T-helper 1 cell treated with Interleukin-12 subunit alpha and Interleukin-12 subunit beta and Interleukin-4 antibody, amounts not matched to agents 30 μg/mL and 1 μg/mL, for 36 hours (primary cell): ENCODE data around the gene TTC12.

ENCODE experiments used
- H3K27ac Mint-ChIP-seq: one replicate; pipeline ENCODE4 v1.8.0; 2021; ENCODE audit warnings: mild to moderate bottlenecking, mixed read lengths
- H3K27me3 Mint-ChIP-seq: one replicate; pipeline ENCODE4 v1.8.0; 2021; ENCODE audit warnings: low read depth, mixed read lengths
- H3K36me3 Mint-ChIP-seq: one replicate; pipeline ENCODE4 v1.8.0; 2021; ENCODE audit warnings: low read depth, mixed read lengths
- H3K4me1 Mint-ChIP-seq: one replicate; pipeline ENCODE4 v1.8.0; 2021; ENCODE audit warnings: low read depth, mixed read lengths
- H3K4me3 Mint-ChIP-seq: one replicate; pipeline ENCODE4 v1.8.0; 2021; ENCODE audit warnings: mild to moderate bottlenecking, moderate library complexity, mixed read lengths
- H3K9me3 Mint-ChIP-seq: one replicate; pipeline ENCODE4 v1.8.0; 2021; ENCODE audit warnings: mixed read lengths

The TTC12 gene

GRCh38 chr11:113314389-113315301 is at the start of gene TTC12:
TSS of gene TTC12 (plus strand) at chr11:113314583. CDS start at chr11:113316258, 1,675 bp downstream.
- peak within 1 kb of the TSS; percentile 74 for H3K4me3 Mint-ChIP-seq
- peaks cover 5% of the 10 kb centered on the region for H3K36me3 Mint-ChIP-seq
- H3K9me3 Mint-ChIP-seq = no peaks in the 10 kb centered on the region
- no peaks in the 10 kb centered on the region for H3K27me3 Mint-ChIP-seq
- peaks cover 12% of the 10 kb centered on the region for H3K4me1 Mint-ChIP-seq
- H3K27ac Mint-ChIP-seq = peak within 1 kb of the TSS; percentile 67

GRCh38 chr11:113265362-113265761 is 49.0 kb upstream of the TTC12 start:
- no peak overlapping the region for H3K27ac Mint-ChIP-seq
- no peaks in the 10 kb centered on the region for H3K36me3 Mint-ChIP-seq
- no peaks in the 10 kb centered on the region for H3K9me3 Mint-ChIP-seq
- H3K4me3 Mint-ChIP-seq = no peak overlapping the region
- H3K4me1 Mint-ChIP-seq = peaks cover 13% of the 10 kb centered on the region
- peaks cover 3% of the 10 kb centered on the region for H3K27me3 Mint-ChIP-seq

DNA sequence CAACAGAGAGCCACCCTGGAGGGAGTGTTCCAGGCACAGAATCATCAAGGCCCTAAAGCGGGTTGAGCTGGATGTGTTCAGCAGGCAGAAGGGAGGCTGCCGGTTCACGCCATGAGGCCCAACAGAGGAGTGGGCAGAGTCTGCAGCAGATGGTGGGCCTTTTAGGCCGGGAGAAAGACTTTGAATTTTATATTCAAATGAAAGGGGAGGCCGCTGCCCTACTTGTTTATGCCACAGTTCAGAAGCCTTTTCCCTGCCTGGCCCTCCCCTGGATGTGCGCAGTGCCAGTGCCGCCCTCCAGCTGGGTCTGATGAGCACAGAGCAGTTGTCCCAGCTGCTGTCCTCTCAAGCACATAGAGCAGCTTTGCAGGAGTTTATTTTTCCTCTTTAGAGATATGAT is 46.9 kb upstream of the TTC12 start:
- no peaks in the 10 kb centered on the region for H3K36me3 Mint-ChIP-seq
- no peak overlapping the region for H3K27ac Mint-ChIP-seq
- H3K4me1 Mint-ChIP-seq = peaks cover 5% of the 10 kb centered on the region
- no peaks in the 10 kb centered on the region for H3K9me3 Mint-ChIP-seq
- no peak overlapping the region for H3K4me3 Mint-ChIP-seq
- H3K27me3 Mint-ChIP-seq = peaks cover 3% of the 10 kb centered on the region

DNA sequence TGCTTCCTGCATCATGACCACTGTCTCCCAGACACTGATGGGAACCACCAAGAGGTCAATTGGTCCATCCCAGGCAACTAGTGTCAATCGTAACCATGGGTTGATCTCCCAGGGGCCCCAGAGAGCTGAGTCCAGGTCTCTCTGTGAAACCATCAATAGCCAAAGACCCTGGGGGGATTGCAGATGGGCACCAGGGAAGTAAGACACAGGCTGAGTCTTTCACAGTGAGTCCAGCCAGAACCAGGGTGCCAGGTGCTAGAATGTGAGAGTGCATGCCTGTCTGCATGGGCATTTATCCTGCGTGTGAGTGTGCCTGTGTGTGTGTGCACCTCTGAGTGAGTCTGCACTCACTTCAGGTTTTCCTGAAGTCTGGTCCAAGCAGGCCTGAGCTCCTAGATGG is 45.3 kb upstream of the TTC12 start:
- Mint-ChIP-seq H3K4me3 (no peak overlapping the region), H3K27me3 (peaks cover 3% of the 10 kb centered on the region), H3K27ac (no peak overlapping the region), H3K9me3 (no peaks in the 10 kb centered on the region), H3K36me3 (no peaks in the 10 kb centered on the region), H3K4me1 (no peaks in the 10 kb centered on the region)

DNA sequence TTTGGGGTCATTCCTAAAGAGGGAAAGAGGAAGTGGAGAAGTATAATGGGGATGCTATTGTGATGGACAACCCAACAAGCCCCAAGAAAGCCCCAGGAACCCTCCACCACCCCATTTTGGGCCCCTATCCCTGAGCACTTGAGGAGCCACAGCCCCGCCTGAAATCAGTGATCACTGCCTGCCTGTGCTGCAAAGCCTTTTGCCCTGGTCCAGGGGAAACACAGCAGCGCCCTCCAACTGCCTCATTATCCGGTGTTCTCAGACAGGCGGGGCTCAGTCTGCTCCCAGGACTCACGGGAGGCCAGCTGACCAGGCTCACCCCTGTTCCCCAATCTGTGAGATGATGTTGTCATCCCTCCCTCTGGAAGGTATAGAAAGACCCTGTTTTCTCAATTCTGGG is 44.7 kb upstream of the TTC12 start:
- Mint-ChIP-seq H3K4me1 (no peaks in the 10 kb centered on the region), H3K27me3 (peaks cover 3% of the 10 kb centered on the region), H3K4me3 (no peak overlapping the region), H3K36me3 (no peaks in the 10 kb centered on the region), H3K27ac (no peak overlapping the region), H3K9me3 (no peaks in the 10 kb centered on the region)

DNA sequence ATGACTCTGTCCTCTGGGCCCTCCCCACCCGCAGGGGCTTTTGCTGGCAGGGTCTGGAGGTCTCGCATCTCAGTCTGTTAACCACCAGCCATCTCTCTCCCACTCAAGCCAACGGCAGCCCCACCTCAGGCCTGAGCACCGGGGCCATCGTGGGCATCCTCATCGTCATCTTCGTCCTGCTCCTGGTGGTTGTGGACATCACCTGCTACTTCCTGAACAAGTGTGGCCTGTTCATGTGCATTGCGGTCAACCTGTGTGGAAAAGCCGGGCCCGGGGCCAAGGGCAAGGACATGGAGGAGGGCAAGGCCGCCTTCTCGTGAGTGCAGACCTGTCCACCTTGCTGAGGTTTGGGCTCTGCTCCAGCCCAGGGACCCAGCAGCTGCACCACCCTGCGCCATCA is 44.3 kb upstream of the TTC12 start:
- no peaks in the 10 kb centered on the region for H3K9me3 Mint-ChIP-seq
- peaks cover 3% of the 10 kb centered on the region for H3K27me3 Mint-ChIP-seq
- no peaks in the 10 kb centered on the region for H3K36me3 Mint-ChIP-seq
- no peaks in the 10 kb centered on the region for H3K4me1 Mint-ChIP-seq
- no peak overlapping the region for H3K27ac Mint-ChIP-seq
- H3K4me3 Mint-ChIP-seq = no peak overlapping the region

DNA sequence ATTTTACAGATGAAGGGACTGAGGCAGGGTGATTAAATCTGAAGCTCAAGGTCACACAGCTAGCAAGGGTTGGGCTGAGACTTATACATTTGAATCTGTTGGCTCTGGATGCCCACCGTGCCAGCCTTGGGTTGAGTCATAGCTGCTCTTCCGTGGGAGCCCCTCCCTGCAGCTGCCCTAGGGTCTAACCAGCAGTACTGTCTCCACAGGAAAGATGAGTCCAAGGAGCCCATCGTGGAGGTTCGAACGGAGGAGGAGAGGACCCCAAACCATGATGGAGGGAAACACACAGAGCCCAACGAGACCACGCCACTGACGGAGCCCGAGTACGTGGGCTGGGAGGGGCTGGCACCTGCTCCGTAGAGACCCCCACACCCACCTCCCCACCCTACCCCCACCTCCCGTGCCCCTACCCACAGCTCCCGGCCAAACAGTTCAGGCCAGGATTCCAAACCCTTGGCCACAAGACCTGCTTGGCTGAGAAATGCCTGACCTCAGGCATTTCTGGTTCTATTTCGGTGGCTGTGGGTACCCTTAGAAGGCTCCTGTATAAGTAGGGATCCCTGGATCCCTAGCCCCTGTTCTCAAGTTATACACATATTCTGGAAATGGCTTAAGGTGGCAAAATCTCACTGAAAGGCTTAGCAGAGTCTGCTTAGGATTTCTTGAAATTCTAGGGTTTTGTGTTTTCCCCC is 42.7 kb upstream of the TTC12 start:
- H3K9me3 Mint-ChIP-seq = no peaks in the 10 kb centered on the region
- no peaks in the 10 kb centered on the region for H3K4me1 Mint-ChIP-seq
- no peaks in the 10 kb centered on the region for H3K27me3 Mint-ChIP-seq

GRCh38 chr11:113272281-113272680 is 42.1 kb upstream of the TTC12 start:
- no peak overlapping the region for H3K27ac Mint-ChIP-seq
- no peaks in the 10 kb centered on the region for H3K36me3 Mint-ChIP-seq
- H3K4me1 Mint-ChIP-seq = no peaks in the 10 kb centered on the region
- H3K9me3 Mint-ChIP-seq = no peaks in the 10 kb centered on the region
- no peaks in the 10 kb centered on the region for H3K27me3 Mint-ChIP-seq
- no peak overlapping the region for H3K4me3 Mint-ChIP-seq

More for the DNA sequence above, 42.7 kb upstream of the TTC12 start:
- Mint-ChIP-seq H3K27ac (no peak overlapping the region), H3K4me3 (no peak overlapping the region), H3K36me3 (no peaks in the 10 kb centered on the region)

DNA sequence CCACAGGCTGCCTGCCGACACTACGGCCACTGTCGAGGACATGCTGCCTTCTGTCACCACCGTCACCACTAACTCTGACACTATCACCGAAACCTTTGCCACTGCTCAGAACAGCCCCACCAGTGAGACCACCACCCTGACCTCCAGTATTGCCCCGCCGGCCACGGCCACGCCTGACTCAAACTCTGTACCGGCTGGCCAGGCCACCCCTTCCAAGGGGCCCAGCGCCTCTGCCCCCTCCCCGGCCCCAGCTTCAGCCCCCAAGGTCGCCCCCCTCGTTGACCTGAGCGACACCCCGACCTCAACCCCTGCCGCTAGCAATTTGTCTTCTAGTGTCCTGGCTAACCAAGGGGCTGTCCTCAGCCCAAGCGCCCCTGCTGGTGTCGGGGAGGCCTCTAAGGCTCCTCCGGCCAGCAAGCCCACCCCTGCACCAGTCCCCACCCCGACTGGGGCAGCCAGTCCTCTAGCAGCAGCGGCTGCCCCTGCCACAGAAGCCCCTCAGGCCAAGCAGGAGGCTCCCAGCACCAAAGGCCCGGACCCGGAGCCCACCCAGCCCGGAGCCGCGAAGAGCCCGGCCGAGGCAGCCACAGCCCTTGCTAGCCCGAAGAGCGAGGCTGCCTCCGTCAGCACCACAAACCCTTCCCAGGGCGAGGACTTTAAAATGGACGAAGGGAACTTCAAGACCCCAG is 41.3 kb upstream of the TTC12 start:
- H3K36me3 Mint-ChIP-seq = no peaks in the 10 kb centered on the region
- H3K27ac Mint-ChIP-seq = no peak overlapping the region
- H3K4me1 Mint-ChIP-seq = no peaks in the 10 kb centered on the region
- no peak overlapping the region for H3K4me3 Mint-ChIP-seq
- H3K27me3 Mint-ChIP-seq = no peaks in the 10 kb centered on the region
- no peaks in the 10 kb centered on the region for H3K9me3 Mint-ChIP-seq

DNA sequence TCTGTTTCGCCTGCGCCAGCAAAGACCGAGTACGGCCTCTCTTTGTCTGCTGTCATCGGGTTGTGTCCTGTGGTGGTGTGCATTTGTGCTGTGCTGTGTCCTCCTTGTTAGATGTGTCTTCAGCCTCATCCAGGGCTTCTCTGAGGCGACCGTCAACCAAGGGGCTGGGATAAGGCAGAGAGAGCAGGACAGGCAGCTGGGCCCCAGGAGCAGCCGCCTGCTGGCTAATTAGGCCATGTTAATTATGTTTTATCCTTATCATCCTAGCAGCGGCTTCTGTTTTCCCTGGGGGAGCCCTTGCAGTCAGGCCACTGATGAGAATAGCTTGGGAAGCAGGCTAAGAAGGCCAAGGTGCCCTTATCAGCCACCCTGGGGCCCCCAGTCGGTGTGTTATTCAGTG is 40.7 kb upstream of the TTC12 start:
- no peak overlapping the region for H3K4me3 Mint-ChIP-seq
- H3K36me3 Mint-ChIP-seq = no peaks in the 10 kb centered on the region
- H3K27me3 Mint-ChIP-seq = no peaks in the 10 kb centered on the region
- no peak overlapping the region for H3K27ac Mint-ChIP-seq
- H3K9me3 Mint-ChIP-seq = no peaks in the 10 kb centered on the region
- peaks cover 6% of the 10 kb centered on the region for H3K4me1 Mint-ChIP-seq

DNA sequence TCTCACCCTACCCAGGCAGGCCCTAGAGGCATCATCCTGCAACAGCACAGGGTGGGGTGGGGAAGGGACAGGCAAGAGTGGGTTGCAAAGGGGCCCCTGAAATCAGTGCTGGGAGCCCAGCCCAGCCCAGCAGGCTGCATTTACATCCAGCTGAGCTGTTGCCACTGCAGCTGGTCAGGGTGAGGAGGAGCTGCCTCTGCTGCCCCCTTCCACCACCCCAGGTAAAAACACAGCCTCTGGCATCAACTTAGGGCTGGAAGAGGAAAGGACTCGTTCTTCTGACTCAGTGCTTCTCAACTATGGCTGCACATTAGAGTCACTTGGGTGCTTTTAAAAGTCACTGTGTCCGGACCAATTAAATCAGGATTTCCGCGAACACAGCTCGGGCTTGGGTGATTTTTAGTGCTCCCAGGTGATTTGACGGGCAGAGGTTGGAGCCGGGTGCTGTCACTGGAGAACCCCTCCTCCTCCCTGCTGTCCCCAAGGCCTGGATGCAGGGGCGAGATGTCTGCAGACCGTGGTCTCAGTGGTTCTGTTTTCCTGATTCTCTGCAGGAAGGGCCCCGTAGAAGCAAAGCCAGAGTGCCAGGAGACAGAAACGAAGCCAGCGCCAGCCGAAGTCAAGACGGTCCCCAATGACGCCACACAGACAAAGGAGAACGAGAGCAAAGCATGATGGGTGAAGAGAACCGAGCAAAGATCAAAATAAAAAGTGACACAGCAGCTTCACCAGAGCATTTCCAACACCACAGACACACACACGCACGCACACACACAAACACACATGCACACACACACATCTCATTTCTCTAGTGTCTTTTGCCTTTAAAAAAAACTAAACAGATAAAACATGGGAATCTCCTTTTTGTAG is 39.4 kb upstream of the TTC12 start:
- Mint-ChIP-seq H3K9me3 (no peaks in the 10 kb centered on the region), H3K4me3 (no peak overlapping the region), H3K36me3 (no peaks in the 10 kb centered on the region), H3K4me1 (peaks cover 6% of the 10 kb centered on the region), H3K27ac (no peak overlapping the region), H3K27me3 (no peaks in the 10 kb centered on the region)

DNA sequence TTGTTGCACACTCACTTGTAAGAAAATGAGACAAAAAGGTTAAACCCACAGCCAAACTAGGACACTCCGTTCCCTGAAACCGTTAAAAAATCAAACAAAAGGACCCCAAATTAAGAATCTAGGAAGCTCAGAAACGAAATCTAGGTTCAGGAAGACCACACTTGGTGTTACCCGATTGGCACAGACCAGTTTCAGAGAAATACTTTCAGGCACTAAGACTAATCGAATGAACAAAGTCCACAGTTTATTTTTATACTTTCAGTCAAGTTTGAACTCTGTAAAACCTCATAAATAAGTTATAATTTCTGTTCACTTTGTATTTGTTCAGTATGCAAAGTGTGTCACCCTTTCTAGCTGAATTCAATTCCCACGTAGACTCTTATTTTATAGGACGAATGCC is 38.8 kb upstream of the TTC12 start:
- Mint-ChIP-seq H3K36me3 (no peaks in the 10 kb centered on the region), H3K27ac (no peak overlapping the region), H3K4me3 (no peak overlapping the region), H3K27me3 (no peaks in the 10 kb centered on the region), H3K4me1 (peaks cover 6% of the 10 kb centered on the region), H3K9me3 (no peaks in the 10 kb centered on the region)

- no peak overlapping the region for H3K4me3 Mint-ChIP-seq
- no peak overlapping the region for H3K27ac Mint-ChIP-seq
- no peaks in the 10 kb centered on the region for H3K27me3 Mint-ChIP-seq
- no peaks in the 10 kb centered on the region for H3K36me3 Mint-ChIP-seq
- no peaks in the 10 kb centered on the region for H3K9me3 Mint-ChIP-seq
- H3K4me1 Mint-ChIP-seq = peaks cover 6% of the 10 kb centered on the region
Measured at GRCh38 chr11:113276466-113276865, 37.9 kb upstream of the TTC12 start.

- H3K4me1 Mint-ChIP-seq = peaks cover 6% of the 10 kb centered on the region
- H3K27ac Mint-ChIP-seq = no peak overlapping the region
- H3K27me3 Mint-ChIP-seq = no peaks in the 10 kb centered on the region
- no peaks in the 10 kb centered on the region for H3K36me3 Mint-ChIP-seq
- H3K9me3 Mint-ChIP-seq = no peaks in the 10 kb centered on the region
- no peak overlapping the region for H3K4me3 Mint-ChIP-seq
Measured at GRCh38 chr11:113277907-113278306, 36.5 kb upstream of the TTC12 start.
